ENCODE data around the gene SCAND1. TPM values are rescaled to one million over a fixed set of nuclear protein-coding genes. Genes with fewer than 3 reads are reported as not detected.

SCAND1 gene
- total RNA-seq, 1 donor: 63.9 TPM

- Histone ChIP-seq H3K27me3 (ENCODE audit: insufficient read depth, low read length) (no peaks in the 10 kb centered on the region), H3K4me1 (ENCODE audit: insufficient read depth, low read length) (peaks cover 13% of the 10 kb centered on the region), H3K9me3 (ENCODE audit: low read depth, low read length) (no peaks in the 10 kb centered on the region), H3K4me3 (ENCODE audit: low read length) (no peak overlapping the region)
These were observed 6.4 kb downstream of the SCAND1 start for GRCh38 chr20:35947907-35948306.

GRCh38 chr20:35947489-35947888 is 6.8 kb downstream of the SCAND1 start:
- peaks cover 9% of the 10 kb centered on the region for H3K4me1 ChIP-seq (ENCODE audit: insufficient read depth, low read length)
- no peak overlapping the region for H3K4me3 ChIP-seq (ENCODE audit: low read length)
- H3K9me3 ChIP-seq (ENCODE audit: low read depth, low read length): no peaks in the 10 kb centered on the region
- H3K27me3 ChIP-seq (ENCODE audit: insufficient read depth, low read length): no peaks in the 10 kb centered on the region

GRCh38 chr20:35942243-35942642 is 12.1 kb downstream of the SCAND1 start:
- H3K27me3 ChIP-seq (ENCODE audit: insufficient read depth, low read length): no peaks in the 10 kb centered on the region
- H3K9me3 ChIP-seq (ENCODE audit: low read depth, low read length): no peaks in the 10 kb centered on the region
- H3K4me3 ChIP-seq (ENCODE audit: low read length): no peak overlapping the region
- H3K4me1 ChIP-seq (ENCODE audit: insufficient read depth, low read length): no peaks in the 10 kb centered on the region

GRCh38 chr20:35941620-35942019 is 12.7 kb downstream of the SCAND1 start:
- Histone ChIP-seq H3K27me3 (ENCODE audit: insufficient read depth, low read length) (no peaks in the 10 kb centered on the region), H3K4me1 (ENCODE audit: insufficient read depth, low read length) (no peaks in the 10 kb centered on the region), H3K4me3 (ENCODE audit: low read length) (no peak overlapping the region), H3K9me3 (ENCODE audit: low read depth, low read length) (no peaks in the 10 kb centered on the region)

GRCh38 chr20:35939264-35939663 is 15.0 kb downstream of the SCAND1 start:
- Histone ChIP-seq H3K4me3 (ENCODE audit: low read length) (no peak overlapping the region), H3K9me3 (ENCODE audit: low read depth, low read length) (no peaks in the 10 kb centered on the region), H3K4me1 (ENCODE audit: insufficient read depth, low read length) (no peaks in the 10 kb centered on the region), H3K27me3 (ENCODE audit: insufficient read depth, low read length) (no peaks in the 10 kb centered on the region)

GRCh38 chr20:35934050-35934449 is 20.3 kb downstream of the SCAND1 start:
- Histone ChIP-seq H3K9me3 (ENCODE audit: low read depth, low read length) (no peaks in the 10 kb centered on the region), H3K4me1 (ENCODE audit: insufficient read depth, low read length) (no peaks in the 10 kb centered on the region), H3K4me3 (ENCODE audit: low read length) (no peak overlapping the region), H3K27me3 (ENCODE audit: insufficient read depth, low read length) (no peaks in the 10 kb centered on the region)

- Histone ChIP-seq H3K27me3 (ENCODE audit: insufficient read depth, low read length) (no peaks in the 10 kb centered on the region), H3K4me3 (ENCODE audit: low read length) (no peak overlapping the region)
These were observed 25.0 kb downstream of the SCAND1 start for GRCh38 chr20:35929301-35929700.

GRCh38 chr20:35920523-35920922 is 33.8 kb downstream of the SCAND1 start:
- no peaks in the 10 kb centered on the region for H3K27me3 ChIP-seq (ENCODE audit: insufficient read depth, low read length)
- H3K4me3 ChIP-seq (ENCODE audit: low read length): no peak overlapping the region
- no peaks in the 10 kb centered on the region for H3K4me1 ChIP-seq (ENCODE audit: insufficient read depth, low read length)
- no peaks in the 10 kb centered on the region for H3K9me3 ChIP-seq (ENCODE audit: low read depth, low read length)

More at GRCh38 chr20:35929301-35929700, 25.0 kb downstream of the SCAND1 start:
- no peaks in the 10 kb centered on the region for H3K9me3 ChIP-seq (ENCODE audit: low read depth, low read length)
- H3K4me1 ChIP-seq (ENCODE audit: insufficient read depth, low read length): no peaks in the 10 kb centered on the region

- Histone ChIP-seq H3K27me3 (ENCODE audit: insufficient read depth, low read length) (no peaks in the 10 kb centered on the region), H3K9me3 (ENCODE audit: low read depth, low read length) (no peaks in the 10 kb centered on the region)
These were observed 36.3 kb downstream of the SCAND1 start for GRCh38 chr20:35918021-35918420.

GRCh38 chr20:35917077-35917476 is 37.2 kb downstream of the SCAND1 start:
- no peak overlapping the region for H3K4me3 ChIP-seq (ENCODE audit: low read length)
- H3K9me3 ChIP-seq (ENCODE audit: low read depth, low read length): no peaks in the 10 kb centered on the region
- H3K4me1 ChIP-seq (ENCODE audit: insufficient read depth, low read length): no peaks in the 10 kb centered on the region
- H3K27me3 ChIP-seq (ENCODE audit: insufficient read depth, low read length): no peaks in the 10 kb centered on the region

More at GRCh38 chr20:35918021-35918420, 36.3 kb downstream of the SCAND1 start:
- no peaks in the 10 kb centered on the region for H3K4me1 ChIP-seq (ENCODE audit: insufficient read depth, low read length)
- H3K4me3 ChIP-seq (ENCODE audit: low read length): no peak overlapping the region

- Histone ChIP-seq H3K4me3 (ENCODE audit: low read length) (no peak overlapping the region), H3K4me1 (ENCODE audit: insufficient read depth, low read length) (no peaks in the 10 kb centered on the region), H3K9me3 (ENCODE audit: low read depth, low read length) (no peaks in the 10 kb centered on the region), H3K27me3 (ENCODE audit: insufficient read depth, low read length) (no peaks in the 10 kb centered on the region)
These were observed 41.4 kb downstream of the SCAND1 start for GRCh38 chr20:35912881-35913280.

GRCh38 chr20:35910254-35910653 is 44.0 kb downstream of the SCAND1 start:
- H3K4me1 ChIP-seq (ENCODE audit: insufficient read depth, low read length): no peaks in the 10 kb centered on the region
- no peaks in the 10 kb centered on the region for H3K27me3 ChIP-seq (ENCODE audit: insufficient read depth, low read length)
- no peak overlapping the region for H3K4me3 ChIP-seq (ENCODE audit: low read length)
- no peaks in the 10 kb centered on the region for H3K9me3 ChIP-seq (ENCODE audit: low read depth, low read length)

GRCh38 chr20:35909796-35910195 is 44.5 kb downstream of the SCAND1 start:
- Histone ChIP-seq H3K4me3 (ENCODE audit: low read length) (no peak overlapping the region), H3K4me1 (ENCODE audit: insufficient read depth, low read length) (no peaks in the 10 kb centered on the region), H3K9me3 (ENCODE audit: low read depth, low read length) (no peaks in the 10 kb centered on the region), H3K27me3 (ENCODE audit: insufficient read depth, low read length) (no peaks in the 10 kb centered on the region)

GRCh38 chr20:35909176-35909575 is 45.1 kb downstream of the SCAND1 start:
- H3K4me1 ChIP-seq (ENCODE audit: insufficient read depth, low read length): no peaks in the 10 kb centered on the region
- H3K9me3 ChIP-seq (ENCODE audit: low read depth, low read length): no peaks in the 10 kb centered on the region
- H3K27me3 ChIP-seq (ENCODE audit: insufficient read depth, low read length): no peaks in the 10 kb centered on the region
- no peak overlapping the region for H3K4me3 ChIP-seq (ENCODE audit: low read length)

- H3K27me3 ChIP-seq (ENCODE audit: insufficient read depth, low read length): no peaks in the 10 kb centered on the region
- H3K4me1 ChIP-seq (ENCODE audit: insufficient read depth, low read length): no peaks in the 10 kb centered on the region
- no peak overlapping the region for H3K4me3 ChIP-seq (ENCODE audit: low read length)
- H3K9me3 ChIP-seq (ENCODE audit: low read depth, low read length): no peaks in the 10 kb centered on the region
These were observed 46.3 kb downstream of the SCAND1 start for GRCh38 chr20:35908007-35908406.

GRCh38 chr20:35907017-35907701 is 47.1 kb downstream of the SCAND1 start:
- Histone ChIP-seq H3K4me3 (ENCODE audit: low read length) (no peak overlapping the region), H3K27me3 (ENCODE audit: insufficient read depth, low read length) (no peaks in the 10 kb centered on the region), H3K4me1 (ENCODE audit: insufficient read depth, low read length) (no peaks in the 10 kb centered on the region), H3K9me3 (ENCODE audit: low read depth, low read length) (no peaks in the 10 kb centered on the region)

Measured in mononuclear cell (primary cell).